Urothelium cell line (cell line): ENCODE results near the gene SLC4A11.
"Not testable (repeated sequence)": the region's sequence is repeated elsewhere in the genome, so short reads cannot be mapped to it uniquely, and the experiment has no call there.

ENCODE experiments used
- DNase-seq: peaks from one replicate; pipeline ENCODE4 v3.0.0; 2011; ENCODE audit warnings: low spot score, mixed read lengths
- FAIRE-seq: peaks from 2 replicates; lab custom pipeline; 2011; peaks lifted over from hg19 to GRCh38; lab: Jason Lieb, UNC

SLC4A11 gene

DNA sequence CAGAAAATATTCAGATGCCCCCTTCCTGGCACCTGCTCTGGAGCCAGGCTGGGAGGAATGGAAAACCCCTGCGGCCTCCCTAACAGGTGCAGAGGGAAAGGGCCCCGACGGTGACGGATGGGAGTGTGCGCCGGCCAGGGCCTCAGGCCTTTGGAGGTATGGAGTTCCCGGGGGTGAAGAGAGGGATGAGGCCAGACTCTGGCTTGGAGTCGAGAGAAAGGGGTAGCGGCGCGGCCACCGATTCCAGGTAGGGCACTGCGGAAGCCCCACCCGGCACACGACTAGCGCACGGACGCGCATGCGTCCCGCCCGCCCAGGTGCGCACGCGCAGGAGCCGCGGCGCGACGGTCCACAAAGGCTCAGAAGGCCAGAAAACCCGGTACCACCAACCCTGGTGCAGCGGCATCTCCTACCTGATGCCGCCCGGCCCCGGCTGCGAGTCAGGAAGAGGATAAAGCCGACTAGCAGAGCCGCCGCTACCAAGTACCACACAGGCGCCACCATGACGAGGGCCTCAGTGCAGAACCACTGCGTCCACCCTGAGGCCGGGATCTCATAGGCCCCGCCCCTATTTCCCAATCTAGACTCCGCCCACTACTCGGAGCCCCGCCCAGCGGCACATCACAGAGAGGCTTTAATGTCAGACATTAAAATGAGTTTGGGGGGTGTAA is 34.7 kb downstream of the SLC4A11 start, which contains the start of gene DDRGK1:
DDRGK1 (minus strand) TSS at position 559 of the 671 bp plus-strand sequence; CDS start at position 504, 55 bp downstream.
- DNase-seq (peak; percentile 92), FAIRE-seq (no peak)

- no peak for FAIRE-seq
- DNase-seq = no peak
Measured at GRCh38 chr20:3203315-3204123, 35.5 kb downstream of the SLC4A11 start.

GRCh38 chr20:3202965-3203314 is 36.0 kb downstream of the SLC4A11 start:
- no peak for DNase-seq
- FAIRE-seq = no peak

GRCh38 chr20:3199976-3200755 is 38.8 kb downstream of the SLC4A11 start:
- FAIRE-seq = no peak

GRCh38 chr20:3199206-3199605 is 39.8 kb downstream of the SLC4A11 start:
- no peak for FAIRE-seq
- no peak for DNase-seq

More at GRCh38 chr20:3199976-3200755, 38.8 kb downstream of the SLC4A11 start:
- DNase-seq = no peak

DNA sequence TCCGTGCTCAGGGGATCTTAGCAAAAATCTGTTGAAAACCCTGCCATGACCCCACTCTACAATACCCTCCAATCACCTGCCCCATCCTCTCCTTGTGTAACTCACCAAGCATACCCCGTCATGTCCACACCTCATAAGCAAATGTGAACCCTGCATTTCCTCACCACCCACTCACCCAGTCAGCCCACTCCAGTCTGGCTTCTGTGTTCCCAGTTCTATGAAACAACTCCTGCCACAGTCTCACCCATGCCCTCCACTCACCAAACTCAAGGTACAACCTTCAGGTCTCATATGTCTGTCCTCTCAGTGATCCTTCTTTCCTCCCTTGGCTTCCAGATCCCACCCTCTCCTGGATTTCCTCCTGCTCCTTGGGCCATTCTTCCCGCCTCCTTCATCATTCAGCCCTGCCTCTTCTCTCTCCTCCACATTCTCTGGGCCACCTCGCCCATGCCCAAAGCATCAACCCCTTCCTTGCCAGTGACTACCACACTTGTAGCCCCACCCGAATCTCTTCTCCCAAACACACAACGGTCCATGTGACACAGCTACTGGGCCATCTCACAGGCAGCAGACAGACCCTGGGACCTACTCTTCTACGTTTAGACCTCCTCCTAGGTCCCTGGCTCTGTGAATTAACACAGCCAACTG is 43.3 kb downstream of the SLC4A11 start:
- no peak for FAIRE-seq
- DNase-seq = no peak

DNA sequence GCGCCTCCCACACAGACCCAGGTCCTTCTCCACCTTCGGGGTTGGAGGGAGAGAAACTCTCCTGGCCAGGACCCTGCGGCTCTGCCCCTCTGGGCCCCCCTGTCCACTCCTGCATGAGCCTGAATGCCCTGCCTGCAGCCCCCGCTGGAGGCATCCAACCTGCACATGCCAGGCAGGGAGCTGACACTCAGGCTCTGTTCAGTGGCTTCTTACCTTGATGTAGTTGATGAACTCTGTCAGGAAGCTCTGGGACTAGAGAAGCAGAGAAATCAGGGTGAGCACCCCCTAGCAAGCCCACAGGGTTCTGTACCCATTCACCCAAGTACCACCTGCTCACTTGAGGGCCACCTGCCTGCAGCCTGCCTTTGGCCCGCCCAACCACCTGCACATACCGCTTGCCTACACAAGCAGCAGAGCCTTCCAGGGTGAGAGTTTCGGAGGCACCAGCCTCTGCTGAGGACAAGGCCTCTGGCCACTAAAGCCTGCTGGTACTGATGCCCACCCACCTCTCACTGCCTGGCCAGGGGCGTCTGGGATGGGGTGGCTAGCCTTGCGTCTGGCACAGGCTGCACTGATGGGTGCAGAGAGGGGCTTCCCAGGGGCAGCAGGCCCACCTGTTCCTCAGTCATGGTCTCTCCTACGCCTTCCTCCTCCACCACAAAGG is 44.2 kb downstream of the SLC4A11 start:
- no peak for FAIRE-seq
- DNase-seq = no peak

DNA sequence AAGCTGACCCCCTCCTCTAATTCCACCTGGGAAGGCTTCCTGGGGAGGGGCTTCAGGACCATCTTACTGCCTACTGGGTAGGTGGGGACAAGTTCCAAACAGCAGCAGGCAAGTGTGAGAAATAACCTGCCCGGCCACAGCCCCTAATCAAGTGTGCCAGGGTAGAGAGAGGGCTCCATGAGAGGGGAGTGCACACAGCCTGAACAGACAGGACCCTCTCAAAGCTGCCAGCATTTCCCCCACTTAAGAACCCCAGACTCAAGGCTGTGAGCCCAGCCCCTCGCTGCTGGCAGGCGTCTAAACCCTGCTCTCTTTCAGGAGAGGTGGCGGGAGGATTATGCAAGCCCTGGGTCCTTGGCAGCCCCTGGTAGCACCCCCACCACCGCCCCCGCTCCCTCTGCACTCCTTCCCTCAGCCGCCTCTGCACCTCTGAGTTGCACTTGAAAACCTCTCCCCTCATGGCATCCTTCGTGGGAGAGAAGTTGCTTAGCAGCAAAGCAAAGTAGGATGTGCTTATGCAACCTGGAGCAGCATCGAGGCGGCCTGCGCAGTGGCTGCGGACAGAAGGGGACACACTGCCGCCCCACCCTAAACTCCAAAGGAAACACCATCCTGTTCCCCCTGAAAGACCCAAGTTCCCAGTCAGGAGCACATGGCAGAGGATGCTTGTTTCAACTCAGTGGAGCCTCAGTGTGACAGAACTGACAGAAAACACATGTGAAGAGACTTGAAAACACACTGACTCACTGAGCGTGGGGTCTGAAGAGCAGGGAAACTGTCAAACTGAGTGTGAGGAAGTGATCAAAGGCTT is 45.0 kb downstream of the SLC4A11 start:
- no peak for FAIRE-seq
- DNase-seq = no peak

DNA sequence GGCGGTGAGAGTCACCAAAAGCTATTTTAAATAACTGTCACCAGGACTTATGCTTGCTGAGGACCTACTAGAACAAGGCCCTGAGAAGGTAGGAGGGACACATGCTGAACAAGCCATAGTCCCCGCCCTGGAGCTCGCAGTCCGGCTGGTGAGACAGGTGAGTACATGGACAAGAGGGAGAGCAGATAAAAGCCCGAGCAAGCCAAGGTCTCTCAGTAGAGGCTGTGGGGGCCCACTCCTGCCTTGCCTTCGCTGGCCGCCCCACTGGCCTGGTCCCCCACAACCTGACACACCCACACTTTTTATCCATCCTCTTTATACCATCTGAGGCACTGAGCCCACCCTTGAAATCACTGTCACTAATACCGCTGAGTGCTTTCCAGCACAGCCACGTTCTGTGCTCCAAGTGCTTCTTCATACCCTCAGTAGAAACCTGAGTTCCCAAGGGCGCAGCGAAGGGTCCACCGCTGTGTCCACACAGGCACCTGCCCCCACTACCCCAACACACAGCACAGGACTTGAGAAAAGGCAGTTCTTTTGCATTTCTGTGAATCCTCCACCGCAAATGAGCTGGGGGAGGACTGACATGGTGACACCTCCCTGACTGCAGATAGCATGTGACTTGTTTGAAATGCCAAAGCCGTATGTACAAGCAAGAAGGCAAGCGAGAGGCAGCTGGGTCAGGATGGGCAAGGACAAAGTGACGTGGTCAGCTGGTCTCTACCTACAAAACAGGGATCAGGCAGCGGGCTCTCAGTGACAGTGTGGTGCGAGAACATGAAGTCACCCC is 46.6 kb downstream of the SLC4A11 start:
- FAIRE-seq = no peak
- no peak for DNase-seq

GRCh38 chr20:3190681-3191111 is 48.3 kb downstream of the SLC4A11 start:
- DNase-seq (no peak), FAIRE-seq (no peak)

GRCh38 chr20:3189561-3190131 is 49.3 kb downstream of the SLC4A11 start:
- DNase-seq (no peak), FAIRE-seq (no peak)

- FAIRE-seq = no peak
- no peak for DNase-seq
Measured at GRCh38 chr20:3188823-3189413, 50.1 kb downstream of the SLC4A11 start.

DNA sequence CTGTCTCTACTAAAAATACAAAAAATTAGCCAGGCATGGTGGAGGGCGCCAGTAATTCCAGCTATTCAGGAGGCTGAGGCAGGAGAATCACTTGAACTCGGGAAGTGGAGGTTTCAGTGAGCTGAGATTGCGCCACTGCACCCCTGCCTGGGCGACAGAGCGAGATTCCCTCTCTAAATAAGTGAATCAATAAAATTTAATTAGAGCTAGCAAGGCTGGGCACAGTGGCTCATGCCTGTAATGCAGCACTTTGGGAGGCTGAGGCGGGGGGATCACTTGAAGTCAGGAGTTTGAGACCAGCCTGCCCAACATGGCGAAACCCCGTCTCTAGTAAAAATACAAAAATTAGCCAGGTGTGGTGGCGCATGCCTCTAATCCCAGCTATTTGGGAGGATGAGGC is 51.1 kb downstream of the SLC4A11 start:
- FAIRE-seq, DNase-seq: not testable (repeated sequence)

DNA sequence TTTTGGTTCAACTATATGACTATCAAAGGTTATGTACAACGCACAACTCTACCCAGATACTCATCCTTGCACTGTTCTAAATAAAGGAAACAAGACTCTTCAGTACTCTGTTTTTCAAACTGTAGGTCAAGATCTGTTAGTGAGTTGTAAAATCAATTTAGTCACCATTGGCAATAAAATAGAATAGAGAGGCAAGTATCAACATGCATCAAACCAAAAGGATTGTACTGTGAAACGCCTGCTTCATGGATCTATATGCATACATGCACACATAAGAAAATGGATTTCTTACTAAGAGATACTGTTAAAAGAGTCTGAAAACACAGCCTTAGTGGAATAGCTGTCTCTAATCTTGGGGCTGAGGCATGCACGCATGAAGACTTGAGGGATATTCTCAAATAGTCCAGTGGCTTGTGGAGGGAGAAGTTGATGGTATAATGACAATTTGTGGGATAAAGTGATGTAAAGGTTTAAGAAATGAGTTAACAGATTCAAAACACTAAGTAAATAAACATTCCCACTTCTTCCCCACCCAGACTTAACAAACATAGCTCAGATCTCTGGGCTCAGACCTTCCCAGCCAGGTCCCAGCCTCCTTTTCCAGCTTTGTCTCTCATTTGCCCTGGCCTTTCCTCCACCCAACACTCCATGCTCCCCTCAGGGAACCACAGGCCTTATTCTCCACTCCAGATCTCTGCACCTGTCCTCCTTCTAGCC is 54.9 kb downstream of the SLC4A11 start:
- FAIRE-seq (no peak), DNase-seq (no peak)

GRCh38 chr20:3182429-3182828 is 56.6 kb downstream of the SLC4A11 start:
- not testable (repeated sequence) for FAIRE-seq, DNase-seq

DNA sequence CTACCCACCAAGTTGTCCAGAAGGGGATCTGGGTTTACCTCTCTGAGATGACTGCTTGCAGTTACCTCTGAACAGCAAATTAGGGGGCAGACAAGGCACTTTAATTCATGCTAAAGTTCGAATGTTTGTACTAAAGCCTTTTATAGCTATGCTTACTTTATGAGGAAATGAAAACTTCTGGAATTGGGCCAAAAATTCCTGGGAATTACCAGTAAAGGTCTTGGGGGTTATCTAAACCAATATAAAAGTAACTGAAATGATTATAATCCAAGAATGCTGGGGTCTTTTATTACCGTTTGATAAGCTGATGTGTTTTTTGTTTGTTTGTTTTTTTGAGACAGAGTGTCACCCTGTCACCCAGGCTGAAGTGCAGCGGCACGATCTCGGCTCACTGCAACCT is 57.7 kb downstream of the SLC4A11 start:
- FAIRE-seq = no peak

GRCh38 chr20:3180319-3180718 is 58.7 kb downstream of the SLC4A11 start:
- FAIRE-seq (no peak), DNase-seq (no peak)

More for the DNA sequence above, 57.7 kb downstream of the SLC4A11 start:
- DNase-seq = no peak
